Measurements from ENCODE around the gene OR6S1. TPM values are rescaled to one million over a fixed set of nuclear protein-coding genes. Genes with fewer than 3 reads are reported as not detected.

OR6S1 gene
- total RNA-seq, 1 experiment from 2014 or later: not detected

DNA sequence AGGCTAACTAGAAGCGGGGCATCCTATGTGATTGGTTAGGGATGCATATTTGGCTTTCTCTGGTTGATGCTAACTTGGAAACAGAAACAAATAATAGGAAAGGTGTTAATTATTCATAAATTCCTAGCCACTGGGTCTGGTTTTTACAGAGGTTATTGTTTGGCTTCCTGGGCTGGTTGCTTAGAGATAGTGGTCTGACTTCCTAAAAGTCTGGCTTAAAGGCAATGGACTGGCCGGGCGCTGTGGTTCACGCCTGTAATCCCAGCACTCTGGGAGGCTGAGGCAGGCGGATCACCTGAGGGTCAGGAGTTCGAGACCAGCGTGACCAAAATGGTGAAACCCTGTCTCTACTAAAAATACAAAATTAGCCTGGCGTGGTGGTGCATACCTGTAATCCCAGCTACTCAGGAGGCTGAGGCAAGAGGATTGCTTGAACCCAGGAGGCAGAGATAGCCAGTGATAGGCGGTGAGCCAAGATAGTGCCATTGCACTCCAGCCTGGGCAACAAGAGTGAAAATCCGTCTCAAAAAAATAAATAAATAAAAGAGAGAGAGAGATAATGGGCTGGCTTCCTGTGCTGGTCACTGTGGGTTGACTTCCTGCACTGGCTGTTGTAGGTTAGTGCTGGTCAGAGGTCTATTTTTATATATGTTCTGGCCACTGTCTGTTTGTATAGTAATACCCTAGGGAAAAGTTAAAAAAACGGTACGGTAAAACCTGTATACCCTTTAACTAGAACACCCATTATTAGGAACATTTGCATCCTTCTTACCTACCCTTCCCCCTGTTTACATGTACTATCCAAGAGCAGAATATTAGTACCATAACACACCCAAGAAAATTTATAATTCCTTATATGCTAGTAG lies 24.1 kb downstream of the OR6S1 start:
- Mint-ChIP-seq H3K27me3 (ENCODE audit: insufficient read depth, unreplicated experiment) (no peaks in the 10 kb centered on the region), H3K36me3 (ENCODE audit: insufficient read depth, unreplicated experiment) (no peaks in the 10 kb centered on the region), H3K4me3 (ENCODE audit: unreplicated experiment) (no peak overlapping the region), H3K4me1 (ENCODE audit: insufficient read depth, unreplicated experiment) (peaks cover 5% of the 10 kb centered on the region), H3K27ac (ENCODE audit: low read depth, unreplicated experiment) (no peak overlapping the region), H3K9me3 (ENCODE audit: unreplicated experiment) (no peaks in the 10 kb centered on the region)
- intact Hi-C loops (cut with micrococcal nuclease): no loop called here
- POLR2A ChIA-PET: interaction anchor here (0.8 to 9.0 kb wide), 2 partner anchors 66 to 305 kb away, joined by 4 to 182 read pairs; partner anchors contain the start of gene RNASE4
- TF ChIP-seq, protein P1, sequence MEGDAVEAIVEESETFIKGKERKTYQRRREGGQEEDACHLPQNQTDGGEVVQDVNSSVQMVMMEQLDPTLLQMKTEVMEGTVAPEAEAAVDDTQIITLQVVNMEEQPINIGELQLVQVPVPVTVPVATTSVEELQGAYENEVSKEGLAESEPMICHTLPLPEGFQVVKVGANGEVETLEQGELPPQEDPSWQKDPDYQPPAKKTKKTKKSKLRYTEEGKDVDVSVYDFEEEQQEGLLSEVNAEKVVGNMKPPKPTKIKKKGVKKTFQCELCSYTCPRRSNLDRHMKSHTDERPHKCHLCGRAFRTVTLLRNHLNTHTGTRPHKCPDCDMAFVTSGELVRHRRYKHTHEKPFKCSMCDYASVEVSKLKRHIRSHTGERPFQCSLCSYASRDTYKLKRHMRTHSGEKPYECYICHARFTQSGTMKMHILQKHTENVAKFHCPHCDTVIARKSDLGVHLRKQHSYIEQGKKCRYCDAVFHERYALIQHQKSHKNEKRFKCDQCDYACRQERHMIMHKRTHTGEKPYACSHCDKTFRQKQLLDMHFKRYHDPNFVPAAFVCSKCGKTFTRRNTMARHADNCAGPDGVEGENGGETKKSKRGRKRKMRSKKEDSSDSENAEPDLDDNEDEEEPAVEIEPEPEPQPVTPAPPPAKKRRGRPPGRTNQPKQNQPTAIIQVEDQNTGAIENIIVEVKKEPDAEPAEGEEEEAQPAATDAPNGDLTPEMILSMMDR (IDR thresholded peaks at IDR 0.05; ENCODE audit: unreplicated experiment): no peak
- no peak for DNase-seq (ENCODE audit: unreplicated experiment)
- no TSS peak for BruUV-seq (replicated peaks)
- CTCF ChIA-PET: interaction anchor here (0.7 kb wide), 1 partner anchor 397 kb away, joined by 3 read pairs; no protein-coding TSS in a partner anchor

DNA sequence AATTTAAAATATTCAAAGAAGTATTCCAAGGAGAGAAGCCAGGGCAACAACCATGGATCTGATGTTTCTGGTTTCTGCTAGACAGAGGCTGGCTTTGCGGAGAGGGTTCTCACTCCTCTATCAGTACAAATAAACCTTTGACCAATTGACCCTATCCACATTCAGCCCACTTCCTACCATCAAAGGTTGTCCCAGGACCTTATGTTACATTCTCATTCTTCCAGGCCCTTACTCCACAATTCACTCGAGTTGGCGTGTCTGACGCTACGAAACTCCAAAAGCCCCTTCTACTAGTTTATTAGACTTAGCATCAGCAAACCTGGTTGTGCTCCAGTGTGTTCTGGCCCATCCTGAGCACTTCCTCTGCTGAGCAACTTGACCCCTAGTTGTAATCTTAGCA lies 25.5 kb downstream of the OR6S1 start:
- H3K9me3 Mint-ChIP-seq (ENCODE audit: unreplicated experiment): no peaks in the 10 kb centered on the region
- no peaks in the 10 kb centered on the region for H3K27me3 Mint-ChIP-seq (ENCODE audit: insufficient read depth, unreplicated experiment)
- POLR2A ChIA-PET: interaction anchor here (9.0 kb wide), 1 partner anchor 67 kb away, joined by 182 read pairs; the partner anchor contains the start of gene RNASE4
- CTCF ChIA-PET: interaction anchor here (0.6 to 0.7 kb wide), 2 partner anchors 40 to 220 kb away, joined by 3 to 4 read pairs; no protein-coding TSS in a partner anchor
- H3K4me3 Mint-ChIP-seq (ENCODE audit: unreplicated experiment): no peak overlapping the region
- BruUV-seq (replicated peaks): no TSS peak
- H3K4me1 Mint-ChIP-seq (ENCODE audit: insufficient read depth, unreplicated experiment): peaks cover 5% of the 10 kb centered on the region
- no peak for DNase-seq (ENCODE audit: unreplicated experiment)
- TF ChIP-seq, protein P1 (IDR thresholded peaks at IDR 0.05; ENCODE audit: unreplicated experiment): no peak
- intact Hi-C loops (cut with micrococcal nuclease): no loop called here
- no peaks in the 10 kb centered on the region for H3K36me3 Mint-ChIP-seq (ENCODE audit: insufficient read depth, unreplicated experiment)
- no peak overlapping the region for H3K27ac Mint-ChIP-seq (ENCODE audit: low read depth, unreplicated experiment)

DNA sequence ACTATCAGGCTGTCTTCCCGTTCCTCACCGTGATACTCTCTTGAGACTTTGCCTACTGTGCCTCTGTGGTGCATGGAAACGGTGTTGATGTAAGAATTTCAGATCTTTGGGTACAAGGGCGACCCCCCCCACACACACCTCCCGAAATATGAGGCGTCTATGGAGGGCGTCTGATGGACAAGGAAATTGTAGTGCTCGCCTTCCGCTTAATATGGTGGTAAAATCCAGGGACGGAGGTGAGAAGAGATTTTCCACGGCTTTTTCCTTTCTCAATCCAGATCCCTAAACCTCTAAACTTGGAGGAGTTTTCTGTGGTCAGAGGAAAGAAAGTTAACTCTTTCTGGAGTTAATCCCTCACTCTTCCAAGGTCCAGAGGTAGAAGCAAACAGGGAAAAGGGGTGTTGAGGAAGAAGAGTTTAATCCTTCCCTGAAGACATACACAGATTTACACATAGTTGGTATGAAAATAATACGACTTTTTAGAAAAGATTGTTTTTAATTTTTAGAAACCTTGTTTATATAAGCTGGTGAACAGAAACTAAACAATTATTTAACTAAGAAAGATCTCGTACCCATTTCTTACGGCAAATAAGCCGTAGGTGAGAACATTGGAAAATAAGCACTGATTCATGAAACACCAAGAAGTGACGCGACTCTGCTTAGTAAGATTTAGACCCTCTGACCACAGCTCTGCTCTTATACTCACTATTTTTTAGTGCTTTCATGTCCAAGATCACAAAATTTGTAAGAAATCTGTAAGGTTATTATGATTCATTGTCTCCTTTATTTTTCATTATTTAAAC lies 27.3 kb downstream of the OR6S1 start:
- H3K27me3 Mint-ChIP-seq (ENCODE audit: insufficient read depth, unreplicated experiment): no peaks in the 10 kb centered on the region
- intact Hi-C loops (cut with micrococcal nuclease): loop anchor here (5.0 kb wide), 1 partner anchor 483 kb away; the partner anchor contains the start of gene ZNF219

More for the DNA sequence above, 27.3 kb downstream of the OR6S1 start:
- Mint-ChIP-seq H3K4me3 (ENCODE audit: unreplicated experiment) (no peak overlapping the region), H3K27ac (ENCODE audit: low read depth, unreplicated experiment) (no peak overlapping the region), H3K9me3 (ENCODE audit: unreplicated experiment) (no peaks in the 10 kb centered on the region), H3K36me3 (ENCODE audit: insufficient read depth, unreplicated experiment) (no peaks in the 10 kb centered on the region), H3K4me1 (ENCODE audit: insufficient read depth, unreplicated experiment) (no peaks in the 10 kb centered on the region)
- DNase-seq (ENCODE audit: unreplicated experiment): no peak
- no TSS peak for BruUV-seq (replicated peaks)
- POLR2A ChIA-PET: interaction anchor here (0.7 to 9.0 kb wide), 20 partner anchors 9 to 489 kb away, joined by 3 to 182 read pairs (median 6); partner anchors contain the start of genes APEX1, CCNB1IP1, PARP2 and PIP4P1
- TF ChIP-seq, protein P1 (IDR thresholded peaks at IDR 0.05; ENCODE audit: unreplicated experiment): no peak
- CTCF ChIA-PET: interaction anchor here (0.5 to 3.1 kb wide), 24 partner anchors 8 to 899 kb away, joined by 3 to 19 read pairs (median 4); partner anchors contain the start of genes PARP2, PIP4P1, PNP and RNASE4

All from MCF 10A (cell line).